ENCODE results near the gene CRHR2. TPM values are rescaled to one million over a fixed set of nuclear protein-coding genes. Genes with fewer than 3 reads are reported as not detected.
"Not testable (repeated sequence)": the region's sequence is repeated elsewhere in the genome, so short reads cannot be mapped to it uniquely, and the experiment has no call there.

The CRHR2 gene
- total RNA-seq, 2 experiments from 2014 or later, result not detected

- no peaks in the 10 kb centered on the region for H3K4me1 Mint-ChIP-seq (ENCODE audit: low read depth)
- no peak overlapping the region for H3K4me3 Mint-ChIP-seq
- CTCF ChIA-PET, result no interaction called here
- H3K36me3 Mint-ChIP-seq (ENCODE audit: low read depth), result peaks cover 14% of the 10 kb centered on the region
- H3K9me3 Mint-ChIP-seq, result no peaks in the 10 kb centered on the region
- no peak for DNase-seq
- no peak overlapping the region for H3K27ac Mint-ChIP-seq
- H3K27me3 Mint-ChIP-seq (ENCODE audit: low read depth), result no peaks in the 10 kb centered on the region
- intact Hi-C loops (cut with micrococcal nuclease), result no loop called here
Measured at GRCh38 chr7:30647589-30648364, 34.5 kb downstream of the CRHR2 start.

- H3K36me3 Mint-ChIP-seq (ENCODE audit: low read depth), result peaks cover 16% of the 10 kb centered on the region
- no peaks in the 10 kb centered on the region for H3K27me3 Mint-ChIP-seq (ENCODE audit: low read depth)
- H3K4me3 Mint-ChIP-seq, result no peak overlapping the region
- H3K9me3 Mint-ChIP-seq, result no peaks in the 10 kb centered on the region
- no peak overlapping the region for H3K27ac Mint-ChIP-seq
- no peaks in the 10 kb centered on the region for H3K4me1 Mint-ChIP-seq (ENCODE audit: low read depth)
- DNase-seq, result no peak
- intact Hi-C loops (cut with micrococcal nuclease), result no loop called here
- CTCF ChIA-PET, result no interaction called here
Measured at GRCh38 chr7:30646154-30646553, 36.1 kb downstream of the CRHR2 start.

- Mint-ChIP-seq H3K36me3 (ENCODE audit: low read depth) (peaks cover 16% of the 10 kb centered on the region), H3K9me3 (no peaks in the 10 kb centered on the region), H3K27ac (no peak overlapping the region), H3K27me3 (ENCODE audit: low read depth) (no peaks in the 10 kb centered on the region), H3K4me3 (no peak overlapping the region), H3K4me1 (ENCODE audit: low read depth) (no peaks in the 10 kb centered on the region)
- intact Hi-C loops (cut with micrococcal nuclease), result no loop called here
- no peak for DNase-seq
- CTCF ChIA-PET, result no interaction called here
Measured at GRCh38 chr7:30645661-30646060, 36.6 kb downstream of the CRHR2 start.

GRCh38 chr7:30644286-30644955 is 37.8 kb downstream of the CRHR2 start:
- no peak overlapping the region for H3K4me3 Mint-ChIP-seq
- peaks cover 16% of the 10 kb centered on the region for H3K36me3 Mint-ChIP-seq (ENCODE audit: low read depth)
- H3K27ac Mint-ChIP-seq, result no peak overlapping the region
- no peak for DNase-seq
- no peaks in the 10 kb centered on the region for H3K27me3 Mint-ChIP-seq (ENCODE audit: low read depth)
- no peaks in the 10 kb centered on the region for H3K9me3 Mint-ChIP-seq
- H3K4me1 Mint-ChIP-seq (ENCODE audit: low read depth), result no peaks in the 10 kb centered on the region
- CTCF ChIA-PET, result interaction anchor here (0.8 kb wide), 1 partner anchor 13 kb away, joined by 3 read pairs; no protein-coding TSS in a partner anchor
- intact Hi-C loops (cut with micrococcal nuclease), result no loop called here

- intact Hi-C loops (cut with micrococcal nuclease), result no loop called here
- H3K36me3 Mint-ChIP-seq (ENCODE audit: low read depth), result peaks cover 17% of the 10 kb centered on the region
- no peaks in the 10 kb centered on the region for H3K9me3 Mint-ChIP-seq
- H3K27ac Mint-ChIP-seq, result no peak overlapping the region
- no peaks in the 10 kb centered on the region for H3K27me3 Mint-ChIP-seq (ENCODE audit: low read depth)
- no peak for DNase-seq
- H3K4me3 Mint-ChIP-seq, result no peak overlapping the region
- H3K4me1 Mint-ChIP-seq (ENCODE audit: low read depth), result no peaks in the 10 kb centered on the region
- CTCF ChIA-PET, result no interaction called here
Measured at GRCh38 chr7:30642789-30643188, 39.5 kb downstream of the CRHR2 start.

GRCh38 chr7:30642322-30642721 is 39.9 kb downstream of the CRHR2 start:
- not testable (repeated sequence) for H3K27me3 Mint-ChIP-seq (ENCODE audit: low read depth)

GRCh38 chr7:30635798-30636197 is 46.5 kb downstream of the CRHR2 start:
- intact Hi-C loops (cut with micrococcal nuclease), result no loop called here
- peaks cover 51% of the 10 kb centered on the region for H3K36me3 Mint-ChIP-seq (ENCODE audit: low read depth)

More at GRCh38 chr7:30642322-30642721, 39.9 kb downstream of the CRHR2 start:
- DNase-seq; H3K4me1 Mint-ChIP-seq (ENCODE audit: low read depth); H3K9me3 Mint-ChIP-seq; CTCF ChIA-PET; H3K27ac Mint-ChIP-seq; H3K4me3 Mint-ChIP-seq; intact Hi-C loops (cut with micrococcal nuclease): not testable (repeated sequence)
- peaks cover 17% of the 10 kb centered on the region for H3K36me3 Mint-ChIP-seq (ENCODE audit: low read depth)

GRCh38 chr7:30634634-30635201 is 47.5 kb downstream of the CRHR2 start:
- no peak overlapping the region for H3K4me3 Mint-ChIP-seq
- intact Hi-C loops (cut with micrococcal nuclease), result no loop called here
- no peaks in the 10 kb centered on the region for H3K4me1 Mint-ChIP-seq (ENCODE audit: low read depth)
- no peak overlapping the region for H3K27ac Mint-ChIP-seq
- DNase-seq, result no peak
- CTCF ChIA-PET, result interaction anchor here (1.4 to 3.5 kb wide), 2 partner anchors 21 to 105 kb away, joined by 4 to 12 read pairs; no protein-coding TSS in a partner anchor
- peaks cover 57% of the 10 kb centered on the region for H3K36me3 Mint-ChIP-seq (ENCODE audit: low read depth)
- H3K27me3 Mint-ChIP-seq (ENCODE audit: low read depth), result no peaks in the 10 kb centered on the region
- peaks cover 1% of the 10 kb centered on the region for H3K9me3 Mint-ChIP-seq

More at GRCh38 chr7:30635798-30636197, 46.5 kb downstream of the CRHR2 start:
- CTCF ChIA-PET, result no interaction called here
- Mint-ChIP-seq H3K27me3 (ENCODE audit: low read depth) (no peaks in the 10 kb centered on the region), H3K27ac (no peak overlapping the region), H3K4me3 (no peak overlapping the region), H3K9me3 (peaks cover 1% of the 10 kb centered on the region), H3K4me1 (ENCODE audit: low read depth) (no peaks in the 10 kb centered on the region)
- no peak for DNase-seq

- CTCF ChIA-PET, result interaction anchor here (1.4 to 3.5 kb wide), 2 partner anchors 21 to 106 kb away, joined by 4 to 12 read pairs; no protein-coding TSS in a partner anchor
- Mint-ChIP-seq H3K27ac (no peak overlapping the region), H3K4me3 (no peak overlapping the region), H3K36me3 (ENCODE audit: low read depth) (peaks cover 61% of the 10 kb centered on the region), H3K27me3 (ENCODE audit: low read depth) (no peaks in the 10 kb centered on the region), H3K4me1 (ENCODE audit: low read depth) (no peaks in the 10 kb centered on the region), H3K9me3 (peaks cover 1% of the 10 kb centered on the region)
- intact Hi-C loops (cut with micrococcal nuclease), result no loop called here
- no peak for DNase-seq
Measured at GRCh38 chr7:30634193-30634626, 48.0 kb downstream of the CRHR2 start.

- H3K27me3 Mint-ChIP-seq (ENCODE audit: low read depth), result no peaks in the 10 kb centered on the region
- DNase-seq, result no peak
- no peak overlapping the region for H3K27ac Mint-ChIP-seq
- no peaks in the 10 kb centered on the region for H3K4me1 Mint-ChIP-seq (ENCODE audit: low read depth)
- no peak overlapping the region for H3K4me3 Mint-ChIP-seq
- peaks cover 1% of the 10 kb centered on the region for H3K9me3 Mint-ChIP-seq
- CTCF ChIA-PET, result interaction anchor here (3.5 kb wide), 1 partner anchor 107 kb away, joined by 12 read pairs; no protein-coding TSS in a partner anchor
- intact Hi-C loops (cut with micrococcal nuclease), result no loop called here
- H3K36me3 Mint-ChIP-seq (ENCODE audit: low read depth), result peaks cover 69% of the 10 kb centered on the region
Measured at GRCh38 chr7:30633223-30633622, 49.0 kb downstream of the CRHR2 start.

- no peak overlapping the region for H3K4me3 Mint-ChIP-seq
- DNase-seq, result no peak
- intact Hi-C loops (cut with micrococcal nuclease), result no loop called here
- H3K9me3 Mint-ChIP-seq, result peaks cover 1% of the 10 kb centered on the region
- no peaks in the 10 kb centered on the region for H3K4me1 Mint-ChIP-seq (ENCODE audit: low read depth)
- H3K27me3 Mint-ChIP-seq (ENCODE audit: low read depth), result no peaks in the 10 kb centered on the region
- CTCF ChIA-PET, result interaction anchor here (0.7 to 1.2 kb wide), 3 partner anchors 11 to 109 kb away, joined by 3 to 5 read pairs (median 5); no protein-coding TSS in a partner anchor
- no peak overlapping the region for H3K27ac Mint-ChIP-seq
- H3K36me3 Mint-ChIP-seq (ENCODE audit: low read depth), result peaks cover 82% of the 10 kb centered on the region
Measured at GRCh38 chr7:30630986-30631385, 51.3 kb downstream of the CRHR2 start.

GRCh38 chr7:30627026-30627425 is 55.2 kb downstream of the CRHR2 start:
- no peak for DNase-seq
- H3K27me3 Mint-ChIP-seq (ENCODE audit: low read depth), result no peaks in the 10 kb centered on the region
- no peaks in the 10 kb centered on the region for H3K9me3 Mint-ChIP-seq

More at GRCh38 chr7:30627026-30627425, 55.2 kb downstream of the CRHR2 start:
- H3K4me1 Mint-ChIP-seq (ENCODE audit: low read depth), result no peaks in the 10 kb centered on the region
- intact Hi-C loops (cut with micrococcal nuclease), result no loop called here
- H3K27ac Mint-ChIP-seq, result peak overlapping the region; percentile 36
- peaks cover 76% of the 10 kb centered on the region for H3K36me3 Mint-ChIP-seq (ENCODE audit: low read depth)
- H3K4me3 Mint-ChIP-seq, result no peak overlapping the region
- CTCF ChIA-PET, result interaction anchor here (0.6 to 2.5 kb wide), 2 partner anchors 51 to 113 kb away, joined by 4 to 9 read pairs; no protein-coding TSS in a partner anchor

Data from activated naive CD4-positive, alpha-beta T cell treated with anti-CD3 and anti-CD28 coated beads for 36 hours (primary cell).